ENCODE results near the gene NXPH3.

NXPH3 gene

DNA sequence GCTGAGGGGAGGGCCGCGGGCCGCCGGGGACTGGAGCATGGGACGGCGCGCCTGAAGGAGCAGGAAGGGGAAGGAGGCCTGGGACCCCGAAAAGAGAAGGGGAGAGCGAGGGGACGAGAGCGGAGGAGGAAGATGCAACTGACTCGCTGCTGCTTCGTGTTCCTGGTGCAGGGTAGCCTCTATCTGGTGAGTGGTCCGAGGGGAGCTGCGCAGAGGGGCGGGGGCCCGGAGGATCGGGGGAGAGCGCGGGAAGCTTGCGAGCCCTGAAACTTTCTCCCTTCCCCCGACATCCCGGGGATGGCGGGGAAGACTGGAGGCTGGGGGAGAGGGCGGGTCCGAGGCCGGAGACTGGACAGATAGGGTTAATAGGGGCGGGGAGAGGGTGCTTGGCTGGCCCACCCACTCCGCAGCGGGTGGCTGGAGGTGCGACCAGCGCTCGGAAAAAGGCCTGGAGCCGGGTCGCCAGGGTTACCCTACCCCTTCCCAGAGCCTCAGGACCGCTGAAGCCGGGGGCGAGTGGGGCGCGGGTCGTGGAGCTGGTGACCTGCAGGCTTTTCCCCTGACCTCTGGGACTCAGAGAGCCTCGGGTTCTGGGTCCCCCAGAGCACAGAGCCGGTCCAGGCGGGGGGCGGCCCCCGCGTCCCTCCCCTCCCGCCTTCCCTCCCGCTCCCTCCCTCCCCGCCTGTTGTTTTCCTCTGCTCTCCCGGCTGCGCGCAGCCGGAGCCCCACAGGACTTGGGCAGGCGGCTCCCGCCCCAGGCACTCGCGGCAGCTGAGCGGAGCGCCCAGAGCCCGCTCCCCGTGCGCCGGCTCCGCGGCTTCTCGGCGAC, 631 bp downstream of the NXPH3 start:
- no peak for DNase-seq

- DNase-seq: no peak
Observed at GRCh38 chr17:49576917-49577649, 1.4 kb downstream of the NXPH3 start.

GRCh38 chr17:49577650-49577934, 1.9 kb downstream of the NXPH3 start:
- no peak for DNase-seq

DNA sequence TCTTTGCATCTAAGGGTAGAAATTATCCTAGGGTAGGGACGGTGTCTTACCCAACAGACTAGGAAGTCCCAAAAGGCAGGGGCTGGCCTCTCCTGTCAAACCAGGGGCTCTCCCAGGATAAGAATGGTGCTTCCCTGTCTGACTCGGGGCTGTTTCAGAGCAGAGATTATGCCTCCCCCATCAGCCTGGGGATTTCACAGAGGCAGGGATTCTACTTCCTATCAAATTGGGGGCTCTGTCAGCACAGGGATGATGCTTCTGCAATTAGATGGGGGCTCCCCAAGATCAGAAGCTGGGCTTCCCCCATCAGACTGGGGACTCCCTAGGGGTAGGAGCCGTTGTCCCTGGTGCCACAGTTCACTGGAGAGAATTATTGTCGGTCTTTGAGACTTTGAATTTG, 2.3 kb downstream of the NXPH3 start:
- no peak for DNase-seq

DNA sequence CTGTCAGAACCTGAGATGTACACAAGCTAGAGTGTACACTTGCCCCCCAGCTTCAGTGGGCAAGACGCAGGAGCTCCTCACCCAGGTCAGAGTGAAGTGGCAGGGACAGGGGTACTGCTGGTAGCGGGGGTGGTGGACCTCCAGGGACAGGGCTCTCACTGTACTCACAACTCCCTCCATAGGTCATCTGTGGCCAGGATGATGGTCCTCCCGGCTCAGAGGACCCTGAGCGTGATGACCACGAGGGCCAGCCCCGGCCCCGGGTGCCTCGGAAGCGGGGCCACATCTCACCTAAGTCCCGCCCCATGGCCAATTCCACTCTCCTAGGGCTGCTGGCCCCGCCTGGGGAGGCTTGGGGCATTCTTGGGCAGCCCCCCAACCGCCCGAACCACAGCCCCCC, 2.7 kb downstream of the NXPH3 start:
- DNase-seq: no peak

DNA sequence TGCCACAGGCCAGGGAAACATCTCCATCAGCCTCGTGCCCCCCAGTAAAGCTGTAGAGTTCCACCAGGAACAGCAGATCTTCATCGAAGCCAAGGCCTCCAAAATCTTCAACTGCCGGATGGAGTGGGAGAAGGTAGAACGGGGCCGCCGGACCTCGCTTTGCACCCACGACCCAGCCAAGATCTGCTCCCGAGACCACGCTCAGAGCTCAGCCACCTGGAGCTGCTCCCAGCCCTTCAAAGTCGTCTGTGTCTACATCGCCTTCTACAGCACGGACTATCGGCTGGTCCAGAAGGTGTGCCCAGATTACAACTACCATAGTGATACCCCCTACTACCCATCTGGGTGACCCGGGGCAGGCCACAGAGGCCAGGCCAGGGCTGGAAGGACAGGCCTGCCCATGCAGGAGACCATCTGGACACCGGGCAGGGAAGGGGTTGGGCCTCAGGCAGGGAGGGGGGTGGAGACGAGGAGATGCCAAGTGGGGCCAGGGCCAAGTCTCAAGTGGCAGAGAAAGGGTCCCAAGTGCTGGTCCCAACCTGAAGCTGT, 3.4 kb downstream of the NXPH3 start:
- no peak for DNase-seq

- no peak for DNase-seq
Observed at GRCh38 chr17:49579522-49579921, 3.9 kb downstream of the NXPH3 start.

GRCh38 chr17:49580055-49580721, 4.5 kb downstream of the NXPH3 start:
- no peak for DNase-seq

- no peak for DNase-seq
Observed at GRCh38 chr17:49580981-49581647, 5.4 kb downstream of the NXPH3 start.

- DNase-seq: no peak
Observed at GRCh38 chr17:49581648-49581998, 6.0 kb downstream of the NXPH3 start.

- no peak for DNase-seq
Observed at GRCh38 chr17:49582055-49582722, 6.5 kb downstream of the NXPH3 start.

GRCh38 chr17:49582789-49583188, 7.1 kb downstream of the NXPH3 start:
- DNase-seq: no peak

DNA sequence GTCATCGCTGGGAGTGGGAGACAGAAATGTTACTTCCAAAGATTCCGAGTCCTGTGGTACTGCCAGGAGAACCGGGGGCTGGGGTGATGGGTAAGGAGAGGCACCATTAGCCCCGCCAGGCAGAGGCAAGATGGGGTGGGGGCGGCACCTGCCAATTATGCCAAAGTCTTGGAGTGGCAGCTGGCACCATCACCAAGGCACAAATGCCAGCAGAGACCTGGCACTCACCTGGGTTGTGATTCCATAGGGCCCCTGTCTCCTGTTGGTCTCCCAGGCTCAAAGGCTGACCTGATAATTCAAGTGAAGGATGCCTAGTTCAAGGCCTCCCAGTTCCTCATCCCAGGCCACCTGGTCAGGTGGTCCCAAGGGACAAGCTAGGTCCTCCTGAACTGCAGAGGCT, 7.6 kb downstream of the NXPH3 start:
- DNase-seq: no peak

- DNase-seq: no peak
Observed at GRCh38 chr17:49583889-49584288, 8.2 kb downstream of the NXPH3 start.

DNA sequence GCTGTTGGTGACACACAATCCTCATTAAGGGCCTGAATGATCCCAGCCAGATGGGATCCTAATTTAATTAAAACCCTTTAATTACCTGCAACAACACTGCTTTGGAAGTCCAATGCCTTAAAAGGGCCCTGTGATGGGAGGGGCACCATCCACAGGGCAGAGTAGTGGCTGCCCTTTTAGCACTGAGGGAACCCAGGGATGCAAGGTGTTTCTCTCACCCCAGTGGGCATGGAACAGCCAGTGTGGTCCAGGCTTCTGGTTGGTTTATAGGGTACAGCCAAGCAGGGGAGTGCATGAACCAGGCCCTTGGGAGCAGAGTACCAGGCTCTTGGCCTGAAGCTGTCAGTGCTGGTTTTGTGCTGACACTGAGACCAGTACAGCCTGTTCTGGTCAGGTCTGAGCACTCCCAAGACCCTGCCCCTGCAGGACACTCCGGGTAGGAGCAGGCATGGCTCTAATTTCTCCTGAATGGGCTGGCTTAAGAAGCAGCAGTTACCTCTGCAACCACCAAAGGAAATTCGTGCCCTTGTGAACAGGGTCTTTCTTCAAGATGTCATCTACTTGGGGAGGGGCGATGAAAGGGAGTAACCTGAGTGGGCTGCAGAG, 9.9 kb downstream of the NXPH3 start:
- DNase-seq: no peak

- no peak for DNase-seq
Observed at GRCh38 chr17:49587366-49588073, 11.8 kb downstream of the NXPH3 start.

GRCh38 chr17:49588312-49588711, 12.6 kb downstream of the NXPH3 start:
- no peak for DNase-seq

DNA sequence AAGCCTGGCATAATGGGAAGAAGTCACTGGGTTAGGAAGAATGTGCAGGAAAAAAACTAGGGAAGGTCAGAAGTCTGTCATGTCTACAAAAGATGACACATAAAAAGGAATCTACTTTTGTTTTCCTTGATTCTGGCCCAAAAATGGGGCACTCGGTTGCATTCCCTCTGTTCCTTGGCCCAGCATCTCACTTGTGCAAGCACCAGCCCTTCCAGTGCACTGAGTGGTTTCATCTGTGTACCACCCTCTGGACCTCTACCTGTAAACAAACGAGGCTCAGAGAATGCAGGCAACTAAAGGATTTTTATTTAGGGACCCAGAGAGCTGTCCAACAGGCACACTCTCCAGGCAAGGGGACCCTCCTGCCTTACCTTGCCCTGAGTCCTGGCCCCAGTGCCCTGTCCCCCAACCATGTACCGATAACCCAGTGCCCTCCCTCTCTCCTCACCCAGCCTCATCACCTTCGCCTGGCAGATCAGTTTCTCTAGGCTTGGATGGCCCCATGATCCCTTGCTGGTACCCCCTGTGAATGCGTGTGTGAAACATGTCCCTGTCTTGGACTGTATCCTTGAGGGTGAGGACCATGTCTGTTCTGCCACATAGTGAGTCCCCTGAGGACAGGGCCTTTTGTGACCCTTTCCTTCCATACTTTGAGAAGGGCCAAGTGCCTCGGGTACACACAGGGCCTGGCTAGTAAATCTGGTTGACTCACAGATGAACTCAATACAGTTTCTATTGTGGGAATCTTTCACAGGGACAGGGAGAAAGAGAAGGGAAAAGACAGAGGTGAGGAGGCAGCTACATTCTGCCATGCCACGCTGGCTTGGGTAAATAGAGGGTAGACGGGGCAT, 13.3 kb downstream of the NXPH3 start:
- no peak for DNase-seq

GRCh38 chr17:49589577-49589927, 13.9 kb downstream of the NXPH3 start:
- no peak for DNase-seq

GRCh38 chr17:49590874-49591273, 15.2 kb downstream of the NXPH3 start:
- no peak for DNase-seq

DNA sequence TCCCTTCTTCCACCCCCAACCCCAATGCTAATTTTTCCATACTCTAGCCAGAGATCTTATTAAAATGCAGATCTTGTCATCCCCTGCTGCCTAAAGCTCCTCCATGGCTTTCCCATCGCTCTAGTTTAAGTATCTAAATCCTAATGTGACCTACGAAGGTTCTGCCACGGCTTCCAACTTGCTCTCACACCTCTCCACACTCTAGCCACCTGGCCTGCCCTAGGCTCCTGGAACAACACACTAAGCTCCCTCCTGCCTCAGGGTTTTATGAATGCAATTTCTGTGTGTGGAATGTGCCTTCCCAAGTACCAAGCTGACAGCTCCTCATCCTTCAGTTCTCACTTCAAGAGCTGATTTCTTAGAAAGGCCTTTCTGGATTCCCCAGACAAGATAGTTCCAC, 16.6 kb downstream of the NXPH3 start:
- DNase-seq: no peak

All from stimulated activated CD4-positive, alpha-beta T cell treated with anti-CD3 and anti-CD28 coated beads, Interleukin-2, amount 100 ng/mL, for 24 hours (primary cell).